K562 (cell line): Measurements from ENCODE around the gene YBX1. TPM values are rescaled to one million over a fixed set of nuclear protein-coding genes. Genes with fewer than 3 reads are reported as not detected.

ENCODE experiments used
- CC2D1A ChIP-seq: fragments of 450-650 bp; IDR thresholded peaks from 2 replicates; pipeline ENCODE4 v1.6.1; 2017; ENCODE audit warnings: mild to moderate bottlenecking
- FUS ChIP-seq: fragments of 200-400 bp; formaldehyde crosslinking; optimal IDR thresholded peaks from 2 replicates; pipeline ENCODE3; 2017; ENCODE audit warnings: low read depth, low read length
- PHF8 ChIP-seq: fragments of 200-600 bp; sonication (generic); IDR thresholded peaks from 2 replicates; pipeline ENCODE4 v1.6.1; 2012; ENCODE audit warnings: mixed run types, mild to moderate bottlenecking, inconsistent platforms, low read length, moderate library complexity, borderline replicate concordance
- RB1 ChIP-seq: fragments of 450-650 bp; IDR thresholded peaks from 2 replicates; pipeline ENCODE4 v1.6.1; 2017; ENCODE audit warnings: low read depth, mild to moderate bottlenecking
- SIN3B ChIP-seq: fragments of 450-650 bp; IDR thresholded peaks from 2 replicates; pipeline ENCODE4 v1.6.1; 2017; ENCODE audit warnings: low read depth, mild to moderate bottlenecking, moderate library complexity
- U2AF1 ChIP-seq: fragments of 200-400 bp; formaldehyde crosslinking; optimal IDR thresholded peaks from 2 replicates; pipeline ENCODE3; 2017; ENCODE audit warnings: mild to moderate bottlenecking, low read depth, low read length, moderate library complexity
- U2AF2 ChIP-seq: fragments of 200-400 bp; formaldehyde crosslinking; optimal IDR thresholded peaks from 2 replicates; pipeline ENCODE3; 2017; ENCODE audit warnings: low read depth, mild to moderate bottlenecking, low read length
- XRCC5 ChIP-seq: fragments of 200-400 bp; formaldehyde crosslinking; IDR thresholded peaks from 2 replicates; pipeline ENCODE4 v1.6.1; 2017; ENCODE audit warnings: low read depth, mild to moderate bottlenecking, low read length
- ZNF134 ChIP-seq: fragments of 250-450 bp; sonication (Bioruptor Pico); conservative IDR thresholded peaks from 2 replicates; pipeline ENCODE4 v1.4.0; 2020
- polyA plus RNA-seq, 8 experiments: library from polyadenylated mRNA; depleted of rRNA in 4 of 8; stranded (reverse) in 5 of 8; unstranded in 3 of 8; fragments of >200 nt; fragmentation: Nextera tagmentation in 2 of 8; fragmentation: Illumina TruSeq in 1 of 8; extraction: Ambion mirVana in 2 of 8; extraction: Trizol in 1 of 8; gene quantifications; 2 replicates each; pipeline versions ENCODE4 v1.2.1 to v1.2.3, GENCODE V29; 2011 to 2014; ENCODE audit warnings: inconsistent platforms in 1 of 8, missing spikeins in 1 of 8
- total RNA-seq, 7 experiments: library from RNA; depleted of rRNA in 6 of 7; stranded (reverse); fragments of >200 nt in 6 of 7; fragmentation: Illumina TruSeq in 2 of 7; extraction: Trizol in 2 of 7; gene quantifications; 2 replicates each; pipeline versions ENCODE4 v1.2.1 to v1.2.3, GENCODE V29; 2011 to 2021; ENCODE audit warnings: low replicate concordance in 1 of 7
- TF ChIP-seq, protein P1 (sequence below): fragments of 450-650 bp; IDR thresholded peaks from 2 replicates; pipeline ENCODE4 v1.6.1; 2016; ENCODE audit warnings: borderline replicate concordance
- TF ChIP-seq, protein P2 (sequence below): fragments of 150-350 bp; IDR thresholded peaks from 2 replicates; pipeline ENCODE4 v1.6.1; 2014; ENCODE audit warnings: low read depth, mild to moderate bottlenecking, low read length, borderline replicate concordance

YBX1 gene
- total and polyA plus RNA-seq, 9 of the 15 experiments (the other 6 are each of a cell fraction or from before 2014, with no cell fraction given) = 363 to 1,955 (median 1,216) TPM

- TF ChIP-seq, protein P1, sequence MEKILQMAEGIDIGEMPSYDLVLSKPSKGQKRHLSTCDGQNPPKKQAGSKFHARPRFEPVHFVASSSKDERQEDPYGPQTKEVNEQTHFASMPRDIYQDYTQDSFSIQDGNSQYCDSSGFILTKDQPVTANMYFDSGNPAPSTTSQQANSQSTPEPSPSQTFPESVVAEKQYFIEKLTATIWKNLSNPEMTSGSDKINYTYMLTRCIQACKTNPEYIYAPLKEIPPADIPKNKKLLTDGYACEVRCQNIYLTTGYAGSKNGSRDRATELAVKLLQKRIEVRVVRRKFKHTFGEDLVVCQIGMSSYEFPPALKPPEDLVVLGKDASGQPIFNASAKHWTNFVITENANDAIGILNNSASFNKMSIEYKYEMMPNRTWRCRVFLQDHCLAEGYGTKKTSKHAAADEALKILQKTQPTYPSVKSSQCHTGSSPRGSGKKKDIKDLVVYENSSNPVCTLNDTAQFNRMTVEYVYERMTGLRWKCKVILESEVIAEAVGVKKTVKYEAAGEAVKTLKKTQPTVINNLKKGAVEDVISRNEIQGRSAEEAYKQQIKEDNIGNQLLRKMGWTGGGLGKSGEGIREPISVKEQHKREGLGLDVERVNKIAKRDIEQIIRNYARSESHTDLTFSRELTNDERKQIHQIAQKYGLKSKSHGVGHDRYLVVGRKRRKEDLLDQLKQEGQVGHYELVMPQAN = peak; percentile 93
- TF ChIP-seq U2AF1 (no peak), ZNF134 (CRISPR knock-in tag) (no peak), SIN3B (peak; percentile 94), CC2D1A (peak; percentile 38; the same call in 1 of the 2 replicates), XRCC5 (peak; percentile 98), U2AF2 (no peak), FUS (no peak), PHF8 (peak; percentile 99), RB1 (peak; percentile 86)
- TF ChIP-seq, protein P2, sequence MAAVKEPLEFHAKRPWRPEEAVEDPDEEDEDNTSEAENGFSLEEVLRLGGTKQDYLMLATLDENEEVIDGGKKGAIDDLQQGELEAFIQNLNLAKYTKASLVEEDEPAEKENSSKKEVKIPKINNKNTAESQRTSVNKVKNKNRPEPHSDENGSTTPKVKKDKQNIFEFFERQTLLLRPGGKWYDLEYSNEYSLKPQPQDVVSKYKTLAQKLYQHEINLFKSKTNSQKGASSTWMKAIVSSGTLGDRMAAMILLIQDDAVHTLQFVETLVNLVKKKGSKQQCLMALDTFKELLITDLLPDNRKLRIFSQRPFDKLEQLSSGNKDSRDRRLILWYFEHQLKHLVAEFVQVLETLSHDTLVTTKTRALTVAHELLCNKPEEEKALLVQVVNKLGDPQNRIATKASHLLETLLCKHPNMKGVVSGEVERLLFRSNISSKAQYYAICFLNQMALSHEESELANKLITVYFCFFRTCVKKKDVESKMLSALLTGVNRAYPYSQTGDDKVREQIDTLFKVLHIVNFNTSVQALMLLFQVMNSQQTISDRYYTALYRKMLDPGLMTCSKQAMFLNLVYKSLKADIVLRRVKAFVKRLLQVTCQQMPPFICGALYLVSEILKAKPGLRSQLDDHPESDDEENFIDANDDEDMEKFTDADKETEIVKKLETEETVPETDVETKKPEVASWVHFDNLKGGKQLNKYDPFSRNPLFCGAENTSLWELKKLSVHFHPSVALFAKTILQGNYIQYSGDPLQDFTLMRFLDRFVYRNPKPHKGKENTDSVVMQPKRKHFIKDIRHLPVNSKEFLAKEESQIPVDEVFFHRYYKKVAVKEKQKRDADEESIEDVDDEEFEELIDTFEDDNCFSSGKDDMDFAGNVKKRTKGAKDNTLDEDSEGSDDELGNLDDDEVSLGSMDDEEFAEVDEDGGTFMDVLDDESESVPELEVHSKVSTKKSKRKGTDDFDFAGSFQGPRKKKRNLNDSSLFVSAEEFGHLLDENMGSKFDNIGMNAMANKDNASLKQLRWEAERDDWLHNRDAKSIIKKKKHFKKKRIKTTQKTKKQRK = no peak
These were observed 24.0 kb upstream of the YBX1 start, which contains the start of gene PPIH (continued) for GRCh38 chr1:42657981-42658876.
